Endothelial cell of umbilical vein (primary cell): ENCODE measurements around the gene PFKFB3.

ENCODE experiments used
- JUN ChIP-seq: IDR thresholded peaks from 2 replicates; pipeline ENCODE4 v1.6.1; 2011; ENCODE audit warnings: borderline replicate concordance, low read depth; ENCODE audit not compliant: insufficient read length, insufficient read depth
- MYC ChIP-seq: IDR thresholded peaks from one replicate; pipeline ENCODE4 v1.6.1; 2011; ENCODE audit warnings: mild to moderate bottlenecking, low read depth, low read length
- POLR2AphosphoS5 ChIP-seq: IDR thresholded peaks from 2 replicates; pipeline ENCODE4 v1.6.1; 2012; ENCODE audit warnings: low read depth, mild to moderate bottlenecking, control low read depth, low read length, moderate library complexity; ENCODE audit not compliant: insufficient read depth
- TF ChIP-seq, protein P1 (sequence below), 2 donors: IDR thresholded peaks; 1 replicate in 1 of 2; 2 replicates in 1 of 2; pipeline ENCODE4 v1.5.1; 2011; ENCODE audit warnings: low read length in 2 of 2, mild to moderate bottlenecking in 2 of 2, moderate library complexity in 2 of 2, control low read depth in 1 of 2, inconsistent platforms in 1 of 2, low read depth in 1 of 2; ENCODE audit not compliant: insufficient read depth in 1 of 2; ENCODE audit errors: extremely low read depth in 1 of 2
- TF ChIP-seq, protein P2 (sequence below): IDR thresholded peaks from 2 replicates; pipeline ENCODE4 v1.6.1; 2011; ENCODE audit not compliant: insufficient read depth, insufficient read length

DNA sequence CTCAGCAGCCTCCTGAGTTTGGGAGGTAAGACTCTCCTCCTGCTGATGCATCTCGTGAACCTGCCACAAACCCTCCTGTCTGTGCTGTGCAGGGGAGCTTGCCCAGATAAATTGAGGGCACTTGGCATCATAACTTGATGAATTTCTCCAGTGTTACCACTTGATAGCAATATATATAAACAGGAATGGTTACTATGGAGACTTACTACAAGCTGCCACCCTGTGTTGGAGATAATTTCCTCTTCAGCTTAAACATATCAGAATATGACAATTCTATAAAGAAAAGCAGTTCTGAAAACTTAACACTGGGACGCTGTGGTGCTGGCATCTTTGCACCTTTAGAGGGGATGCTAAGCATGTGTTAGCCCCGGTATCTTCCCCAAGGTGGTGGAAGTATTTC lies 14.9 kb downstream of the PFKFB3 start:
- TF ChIP-seq, protein P1, sequence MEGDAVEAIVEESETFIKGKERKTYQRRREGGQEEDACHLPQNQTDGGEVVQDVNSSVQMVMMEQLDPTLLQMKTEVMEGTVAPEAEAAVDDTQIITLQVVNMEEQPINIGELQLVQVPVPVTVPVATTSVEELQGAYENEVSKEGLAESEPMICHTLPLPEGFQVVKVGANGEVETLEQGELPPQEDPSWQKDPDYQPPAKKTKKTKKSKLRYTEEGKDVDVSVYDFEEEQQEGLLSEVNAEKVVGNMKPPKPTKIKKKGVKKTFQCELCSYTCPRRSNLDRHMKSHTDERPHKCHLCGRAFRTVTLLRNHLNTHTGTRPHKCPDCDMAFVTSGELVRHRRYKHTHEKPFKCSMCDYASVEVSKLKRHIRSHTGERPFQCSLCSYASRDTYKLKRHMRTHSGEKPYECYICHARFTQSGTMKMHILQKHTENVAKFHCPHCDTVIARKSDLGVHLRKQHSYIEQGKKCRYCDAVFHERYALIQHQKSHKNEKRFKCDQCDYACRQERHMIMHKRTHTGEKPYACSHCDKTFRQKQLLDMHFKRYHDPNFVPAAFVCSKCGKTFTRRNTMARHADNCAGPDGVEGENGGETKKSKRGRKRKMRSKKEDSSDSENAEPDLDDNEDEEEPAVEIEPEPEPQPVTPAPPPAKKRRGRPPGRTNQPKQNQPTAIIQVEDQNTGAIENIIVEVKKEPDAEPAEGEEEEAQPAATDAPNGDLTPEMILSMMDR (IDR thresholded peaks at IDR 0.05; ENCODE audit: extremely low read depth in 1 of 2, insufficient read depth in 1 of 2, low read depth in 1 of 2, low read length in 2 of 2), result no peak
- TF ChIP-seq, protein P2, sequence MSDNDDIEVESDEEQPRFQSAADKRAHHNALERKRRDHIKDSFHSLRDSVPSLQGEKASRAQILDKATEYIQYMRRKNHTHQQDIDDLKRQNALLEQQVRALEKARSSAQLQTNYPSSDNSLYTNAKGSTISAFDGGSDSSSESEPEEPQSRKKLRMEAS, result no peak
- no peak for TF ChIP-seq MYC
- TF ChIP-seq JUN, result no peak
- TF ChIP-seq POLR2AphosphoS5, result no peak
